SK-N-SH treated with all-trans-retinoic acid at 6 μM for 48 hours (cell line): ENCODE results near the gene PERCC1.

Experiments used
- ARNTL ChIP-seq: fragments of 450-650 bp; formaldehyde crosslinking; IDR thresholded peaks from 2 replicates; pipeline ENCODE4 v1.5.0; 2020; ENCODE audit warnings: low read depth, mild to moderate bottlenecking, moderate library complexity, borderline replicate concordance
- RARB ChIP-seq: fragments of 250-450 bp; sonication (Bioruptor Pico); IDR thresholded peaks from 2 replicates; pipeline ENCODE4 v1.8.0; 2021; ENCODE audit warnings: mild to moderate bottlenecking, moderate library complexity
- ZNF565 ChIP-seq: fragments of 450-650 bp; formaldehyde crosslinking; conservative IDR thresholded peaks from 2 replicates; pipeline ENCODE4 v1.5.0; 2020; ENCODE audit warnings: low read depth, mild to moderate bottlenecking, moderate library complexity

DNA sequence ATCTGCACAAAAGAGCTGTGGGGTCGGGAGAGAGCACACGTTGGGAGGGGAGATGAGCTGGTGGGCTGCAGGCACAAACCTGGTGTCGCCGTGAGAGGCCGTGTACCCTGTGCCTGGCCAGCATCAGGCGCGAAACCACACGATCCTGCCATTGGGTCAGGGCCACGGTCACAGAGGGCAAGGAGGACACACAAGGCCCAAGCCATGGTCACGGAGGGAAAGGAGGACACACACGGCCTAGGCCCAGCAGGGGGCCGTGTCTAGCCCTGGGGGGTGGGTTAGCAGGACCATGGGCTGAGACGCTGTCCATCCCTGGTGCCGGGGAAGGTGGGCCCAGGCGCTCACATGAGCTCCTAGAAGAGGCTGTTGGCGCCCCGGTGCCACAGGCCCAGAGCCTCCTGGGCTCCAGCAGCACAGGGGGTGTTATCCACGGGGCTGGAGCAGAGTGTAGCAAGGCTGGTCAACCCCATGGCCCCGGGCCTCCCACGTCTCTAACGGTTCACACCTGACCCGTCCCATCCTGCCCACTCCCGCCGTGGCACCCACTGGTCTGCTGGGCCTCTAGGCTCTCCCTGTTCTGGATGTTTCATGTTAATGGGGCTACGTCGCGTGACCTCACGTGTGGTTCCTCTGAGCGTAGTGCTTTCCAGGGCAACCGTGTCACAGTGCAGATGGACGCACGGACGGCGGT lies 21.0 kb downstream of the PERCC1 start:
- TF ChIP-seq ZNF565 (no peak), RARB (CRISPR knock-in tag) (no peak), ARNTL (no peak)
